Smooth muscle cell of the brain vasculature (primary cell): ENCODE data around the gene ANKRD30A.
"Not testable (repeated sequence)": the region's sequence is repeated elsewhere in the genome, so short reads cannot be mapped to it uniquely, and the experiment has no call there.

Experiments used
- DNase-seq: peaks from one replicate; pipeline ENCODE4 v3.0.0-alpha.2; 2012; ENCODE audit warnings: low read depth, low spot score

ANKRD30A gene

GRCh38 chr10:37255837-37256236, 130.4 kb downstream of the ANKRD30A start:
- not testable (repeated sequence) for DNase-seq

- DNase-seq = no peak
Observed at GRCh38 chr10:37263304-37263703, 137.9 kb downstream of the ANKRD30A start.

GRCh38 chr10:37268266-37268665, 142.9 kb downstream of the ANKRD30A start:
- DNase-seq = no peak

GRCh38 chr10:37269554-37270256, 144.3 kb downstream of the ANKRD30A start:
- no peak for DNase-seq

DNA sequence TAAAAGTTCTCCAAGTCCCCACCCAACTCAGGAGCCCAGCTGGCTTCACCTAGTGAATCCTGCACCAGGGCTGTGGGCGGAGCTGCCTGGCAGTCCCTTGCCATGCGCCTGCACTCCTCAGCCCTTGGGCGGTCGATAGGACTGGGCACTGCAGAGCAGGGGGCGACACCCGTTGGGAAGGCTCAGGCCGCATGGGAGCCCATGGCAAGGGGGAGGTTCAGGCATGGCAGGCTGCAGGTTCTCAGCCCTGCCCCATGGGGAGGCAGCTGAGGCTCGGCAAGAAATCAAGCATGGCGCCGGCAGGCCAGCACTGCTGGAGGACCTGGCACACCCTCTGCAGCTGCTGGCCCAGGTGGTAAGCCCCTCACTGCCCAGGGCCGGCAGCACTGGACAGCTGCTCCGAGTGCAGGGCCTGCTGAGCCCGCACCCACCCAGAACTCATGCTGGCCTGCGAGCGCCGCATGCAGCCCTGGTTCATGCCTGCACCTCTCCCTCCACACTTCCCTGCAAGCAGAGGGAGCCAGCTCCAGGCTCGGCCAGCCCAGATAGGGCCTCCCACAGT, 149.9 kb downstream of the ANKRD30A start:
- DNase-seq = no peak

- DNase-seq = no peak
Observed at GRCh38 chr10:37285063-37285462, 159.7 kb downstream of the ANKRD30A start.

- no peak for DNase-seq
Observed at GRCh38 chr10:37289833-37290464, 164.6 kb downstream of the ANKRD30A start.

DNA sequence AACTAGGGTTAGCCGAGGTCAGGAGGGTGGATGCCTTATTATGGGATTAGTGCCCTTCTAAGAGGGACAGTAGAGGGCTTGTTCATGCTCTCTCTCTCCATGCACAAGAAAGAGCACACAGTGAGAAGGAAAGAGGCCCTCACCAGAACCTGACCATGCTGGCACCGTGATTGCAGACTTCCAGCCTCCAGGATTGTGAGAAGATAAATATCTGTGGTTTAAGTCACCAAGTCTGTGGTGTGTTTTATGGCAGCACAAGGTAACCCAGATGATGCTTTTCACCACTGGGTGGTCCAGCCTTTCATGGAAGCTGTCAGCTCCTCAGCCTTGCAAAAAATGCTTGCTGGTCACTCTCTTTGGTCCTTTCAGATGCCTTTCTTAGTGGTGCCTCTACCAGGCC, 175.9 kb downstream of the ANKRD30A start:
- no peak for DNase-seq

- DNase-seq = no peak
Observed at GRCh38 chr10:37304036-37304435, 178.6 kb downstream of the ANKRD30A start.

- DNase-seq = no peak
Observed at GRCh38 chr10:37314350-37314749, 189.0 kb downstream of the ANKRD30A start.

DNA sequence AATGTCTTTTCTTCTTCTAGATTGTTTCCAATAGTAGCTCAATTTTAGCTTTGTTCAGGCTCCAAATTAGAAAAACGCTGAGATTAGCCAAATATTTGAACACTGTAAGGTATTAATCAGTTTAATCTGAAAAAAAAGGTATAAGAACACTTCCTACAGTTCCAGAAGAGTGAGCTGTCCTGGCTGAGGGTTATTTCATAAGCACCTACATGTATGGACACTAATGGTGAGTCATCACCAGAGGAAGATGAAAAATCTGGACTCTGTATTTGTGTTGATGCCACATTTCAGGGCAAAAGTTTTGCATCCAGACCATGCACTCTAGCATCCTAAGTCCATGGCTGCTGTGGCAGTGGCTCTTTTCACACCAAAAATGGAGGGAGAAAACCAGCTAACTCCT, 189.5 kb downstream of the ANKRD30A start:
- no peak for DNase-seq

DNA sequence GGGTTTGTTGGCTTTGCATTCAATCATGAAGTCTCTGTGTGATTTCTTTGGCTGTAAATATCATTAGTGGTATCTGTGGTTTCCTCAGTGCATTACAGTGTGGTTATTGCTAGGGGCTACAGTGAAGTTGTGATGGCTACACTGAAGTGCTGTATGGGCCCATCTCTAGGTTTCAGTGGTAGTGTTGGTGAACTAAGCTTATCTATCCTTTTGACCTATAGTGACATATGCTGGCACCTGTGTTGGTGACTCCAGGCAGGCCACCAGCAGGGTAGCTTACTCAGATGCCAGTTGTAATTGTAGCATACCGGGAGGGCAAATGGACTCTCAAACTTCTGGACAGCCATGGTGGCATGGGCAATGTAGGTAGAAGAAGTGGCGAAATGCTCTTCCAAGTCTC, 219.0 kb downstream of the ANKRD30A start:
- DNase-seq = no peak

DNA sequence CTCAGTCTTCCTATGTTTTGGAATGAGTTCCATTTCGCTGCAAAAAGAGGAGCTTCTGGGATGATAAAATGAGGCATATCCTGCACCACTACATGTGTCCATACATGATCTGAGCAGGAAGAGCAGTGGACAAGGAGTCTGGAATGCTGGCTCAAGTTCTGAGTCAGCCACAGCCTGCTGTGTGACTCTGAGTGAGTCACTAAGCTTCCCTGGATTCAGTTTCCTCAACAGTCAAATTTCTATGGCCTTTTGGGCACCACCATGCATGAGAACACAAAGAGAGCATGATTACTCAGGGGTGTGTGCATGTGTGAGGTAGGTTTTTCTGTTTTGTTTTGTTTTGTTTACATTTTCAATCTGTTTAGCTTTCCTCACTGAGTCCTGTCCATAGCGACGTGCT, 254.6 kb downstream of the ANKRD30A start:
- no peak for DNase-seq

GRCh38 chr10:37381271-37381670, 255.9 kb downstream of the ANKRD30A start:
- no peak for DNase-seq

DNA sequence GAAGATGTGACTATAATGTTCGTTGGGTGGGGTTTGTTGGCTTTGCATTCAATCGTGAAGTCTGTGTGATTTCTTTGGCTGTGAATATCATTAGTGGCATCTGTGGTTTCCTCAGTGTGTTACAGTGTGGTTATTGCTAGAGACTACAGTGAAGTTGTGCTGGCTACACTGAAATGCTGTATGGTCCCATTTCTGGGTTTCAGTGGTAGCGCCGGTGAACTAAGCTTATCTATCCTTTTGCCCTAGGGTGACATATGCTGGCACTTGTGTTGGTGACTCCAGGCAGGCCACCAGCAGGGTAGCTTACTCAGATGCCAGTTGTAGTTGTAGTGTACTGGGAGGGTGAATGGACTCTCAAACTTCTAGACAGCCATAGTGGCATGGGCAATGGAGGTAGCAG, 259.5 kb downstream of the ANKRD30A start:
- no peak for DNase-seq

DNA sequence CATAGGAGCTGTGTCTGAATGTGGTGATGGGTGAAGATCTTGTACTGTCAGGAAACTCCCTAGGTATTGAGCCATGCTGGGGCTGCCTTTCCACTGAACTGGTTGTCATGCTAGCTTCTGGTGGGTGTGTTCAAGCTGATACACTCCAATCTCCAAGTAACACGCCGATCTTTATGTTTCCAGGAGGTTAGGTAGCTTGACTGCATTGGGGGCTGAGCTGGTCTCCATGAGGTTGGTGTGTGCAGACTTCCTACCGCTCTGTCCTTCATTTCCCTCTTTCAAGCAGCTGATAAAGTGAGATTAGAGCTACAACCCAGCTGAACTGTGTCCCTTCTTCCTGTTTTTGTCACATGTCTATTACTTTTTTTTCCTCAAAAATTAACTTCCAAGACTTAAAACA, 265.5 kb downstream of the ANKRD30A start:
- no peak for DNase-seq

- not testable (repeated sequence) for DNase-seq
Observed at GRCh38 chr10:37400774-37401173, 275.4 kb downstream of the ANKRD30A start.

DNA sequence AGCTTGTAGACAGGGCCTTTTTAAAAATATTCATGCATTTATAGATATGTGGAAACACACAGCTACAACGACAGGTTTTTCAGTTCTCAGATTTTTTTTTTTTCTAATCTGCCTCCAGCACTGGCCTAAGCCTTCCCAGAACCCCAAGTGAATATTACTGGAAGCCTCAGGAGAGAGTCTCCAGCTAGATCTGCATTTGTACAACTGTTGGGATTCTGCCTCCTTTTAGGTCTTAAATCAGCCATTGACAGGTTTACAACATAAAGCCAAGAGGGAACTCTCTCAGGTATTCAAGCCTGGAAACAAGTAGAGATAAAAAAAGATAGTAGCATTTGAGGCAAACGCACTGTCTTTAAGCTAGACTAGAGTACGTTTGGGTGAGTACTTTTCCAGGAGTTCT, 275.8 kb downstream of the ANKRD30A start:
- DNase-seq = no peak

DNA sequence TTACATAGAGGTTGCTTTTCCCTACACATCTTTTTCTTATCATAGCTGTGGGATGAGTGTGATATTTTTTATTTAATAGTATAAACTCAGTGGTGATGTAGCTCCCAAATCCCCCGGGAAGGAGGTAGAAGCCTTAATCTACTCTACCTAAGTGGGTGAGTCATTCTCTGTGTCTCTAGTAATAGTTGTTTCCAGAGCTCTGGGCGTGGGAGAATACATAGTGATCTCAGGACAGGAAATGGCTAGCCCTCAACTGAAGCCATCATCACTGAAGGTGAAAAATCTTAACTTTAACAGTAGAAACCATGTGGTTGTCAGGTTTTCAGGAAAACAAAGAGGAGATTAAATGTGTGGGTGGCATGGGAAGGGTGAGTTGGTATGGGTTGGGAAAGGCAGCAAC, 278.4 kb downstream of the ANKRD30A start:
- DNase-seq = no peak
